Dermis microvascular lymphatic vessel endothelial cell (primary cell): ENCODE data around the gene PMEPA1. TPM values are rescaled to one million over a fixed set of nuclear protein-coding genes. Genes with fewer than 3 reads are reported as not detected.

Experiments
- DNase-seq, 2 donors: peaks; one replicate each; pipeline versions ENCODE4 v3.0.0 to v3.0.0-alpha.2; 2010; ENCODE audit warnings: low read depth in 2 of 2
- total RNA-seq: library from RNA; depleted of rRNA; stranded (reverse); fragments of >200 nt; gene quantifications from 2 replicates; pipeline ENCODE4 v1.2.1, GENCODE V29; 2014

Gene PMEPA1
- total RNA-seq, 1 donor from 2014 or later, result 0.51 TPM

GRCh38 chr20:57624124-57624523 is 85.7 kb downstream of the PMEPA1 start:
- no peak for DNase-seq

- peak in 1 of 2 donors; percentile 47 for DNase-seq
Measured at GRCh38 chr20:57622579-57623381, 87.0 kb downstream of the PMEPA1 start.

- no peak for DNase-seq
Measured at GRCh38 chr20:57622201-57622570, 87.6 kb downstream of the PMEPA1 start.

- no peak for DNase-seq
Measured at GRCh38 chr20:57621421-57622200, 88.2 kb downstream of the PMEPA1 start.

- DNase-seq, result no peak
Measured at GRCh38 chr20:57620999-57621398, 88.8 kb downstream of the PMEPA1 start.

- no peak for DNase-seq
Measured at GRCh38 chr20:57620274-57620990, 89.4 kb downstream of the PMEPA1 start, which contains the start of gene ZBP1. TSS of gene ZBP1 (minus strand) at chr20:57620426. CDS start at chr20:57620295, 131 bp downstream.

GRCh38 chr20:57619051-57619831 is 90.6 kb downstream of the PMEPA1 start:
- DNase-seq, result no peak

- DNase-seq, result no peak
Measured at GRCh38 chr20:57618764-57619050, 91.1 kb downstream of the PMEPA1 start.

- no peak for DNase-seq
Measured at GRCh38 chr20:57618091-57618763, 91.6 kb downstream of the PMEPA1 start.

GRCh38 chr20:57617079-57617795 is 92.6 kb downstream of the PMEPA1 start:
- no peak for DNase-seq

- no peak for DNase-seq
Measured at GRCh38 chr20:57616143-57616951, 93.5 kb downstream of the PMEPA1 start.

- DNase-seq, result no peak
Measured at GRCh38 chr20:57615445-57615811, 94.4 kb downstream of the PMEPA1 start.

- DNase-seq, result no peak
Measured at GRCh38 chr20:57614490-57615444, 95.0 kb downstream of the PMEPA1 start.

GRCh38 chr20:57613481-57613921 is 96.3 kb downstream of the PMEPA1 start:
- no peak for DNase-seq

GRCh38 chr20:57612916-57613315 is 96.9 kb downstream of the PMEPA1 start:
- DNase-seq, result no peak

- no peak for DNase-seq
Measured at GRCh38 chr20:57612436-57612835, 97.4 kb downstream of the PMEPA1 start.

- DNase-seq, result no peak
Measured at GRCh38 chr20:57611586-57612311, 98.1 kb downstream of the PMEPA1 start.
